A549 treated with ZK216348 at 1 μM for 4 hours (cell line): ENCODE measurements around the gene SHANK2. TPM values are rescaled to one million over a fixed set of nuclear protein-coding genes. Genes with fewer than 3 reads are reported as not detected.

ENCODE experiments used
- total RNA-seq: library from RNA; stranded (reverse); fragments of 200-300 nt; extraction: Qiagen RNA extraction; gene quantifications from 5 replicates; pipeline ENCODE4 v1.2.3, GENCODE V29; 2022; ENCODE audit warnings: low read depth

Gene SHANK2
- 5.8 to 12.6 TPM (median 7.4 TPM) in 5 replicates for total RNA-seq

GRCh38 chr11:71252269-71252769 lies at the start of gene SHANK2:
SHANK2 (minus strand) TSS chr11:71252577; CDS start chr11:71147326, 105,251 bp downstream.

Other genes starting within 250 kb of the SHANK2 start
- gene DHCR7, start 195.8 kb upstream of the SHANK2 start, total RNA-seq: 39.3 to 55.2 TPM (median 49.3 TPM) in 5 replicates
- gene NADSYN1, start 200.6 kb upstream of the SHANK2 start, total RNA-seq: 35.2 to 54.0 TPM (median 48.7 TPM) in 5 replicates